Stimulated activated CD8-positive, alpha-beta memory T cell treated with anti-CD3 and anti-CD28 coated beads, Interleukin-7, amount 100 ng/mL, for 4 hours (primary cell): Measurements from ENCODE around the gene CBARP.
"Not testable (repeated sequence)": the region's sequence is repeated elsewhere in the genome, so short reads cannot be mapped to it uniquely, and the experiment has no call there.

Experiments used
- DNase-seq, 2 donors: peaks; one replicate each; pipeline ENCODE4 v3.0.0-alpha.2; 2020; ENCODE audit warnings: low read depth in 2 of 2

Gene CBARP

DNA sequence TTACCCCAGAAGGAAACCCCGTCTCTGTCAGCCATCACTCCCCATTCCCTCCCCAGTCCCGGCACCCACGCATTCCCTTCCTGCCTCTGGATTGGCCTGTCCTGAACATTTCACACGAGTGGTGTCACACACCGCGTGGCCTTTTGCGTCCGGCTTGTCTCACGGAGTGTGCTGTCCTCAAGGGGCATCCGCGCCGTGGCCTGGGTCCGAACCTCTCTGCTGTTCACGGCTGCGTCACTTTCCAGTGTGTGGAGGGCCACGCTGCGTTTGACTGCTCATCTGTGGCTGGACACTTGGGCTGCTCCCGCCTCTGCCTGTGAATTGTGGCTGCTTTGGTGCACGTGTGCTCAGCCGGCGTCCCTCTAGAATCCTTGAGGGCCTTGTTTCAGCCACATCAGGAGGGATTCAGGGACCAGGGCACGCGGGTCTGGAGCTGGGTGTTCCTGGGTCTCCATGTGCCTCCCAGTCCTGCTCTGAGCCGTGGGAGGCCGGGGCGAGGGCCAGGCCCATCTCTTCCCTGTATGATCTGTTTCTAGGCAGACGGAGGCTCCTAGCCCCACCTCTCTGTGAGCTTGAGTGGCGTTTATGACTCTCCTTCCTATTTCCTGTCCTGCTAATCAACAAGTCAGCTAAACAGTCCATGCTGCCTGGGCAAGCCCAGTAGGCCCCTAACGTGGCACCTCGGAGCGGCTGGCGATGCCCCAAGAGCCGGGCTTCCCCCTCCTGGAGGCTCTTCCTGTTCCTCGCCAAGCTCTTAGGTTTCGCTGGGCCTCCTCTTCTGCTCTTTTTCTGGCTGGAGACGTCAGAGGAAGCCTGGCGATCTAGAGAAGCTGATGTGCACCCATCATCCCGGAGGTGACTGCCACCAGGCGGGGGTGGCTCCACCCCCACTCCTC is 24.2 kb downstream of the CBARP start:
- no peak for DNase-seq

DNA sequence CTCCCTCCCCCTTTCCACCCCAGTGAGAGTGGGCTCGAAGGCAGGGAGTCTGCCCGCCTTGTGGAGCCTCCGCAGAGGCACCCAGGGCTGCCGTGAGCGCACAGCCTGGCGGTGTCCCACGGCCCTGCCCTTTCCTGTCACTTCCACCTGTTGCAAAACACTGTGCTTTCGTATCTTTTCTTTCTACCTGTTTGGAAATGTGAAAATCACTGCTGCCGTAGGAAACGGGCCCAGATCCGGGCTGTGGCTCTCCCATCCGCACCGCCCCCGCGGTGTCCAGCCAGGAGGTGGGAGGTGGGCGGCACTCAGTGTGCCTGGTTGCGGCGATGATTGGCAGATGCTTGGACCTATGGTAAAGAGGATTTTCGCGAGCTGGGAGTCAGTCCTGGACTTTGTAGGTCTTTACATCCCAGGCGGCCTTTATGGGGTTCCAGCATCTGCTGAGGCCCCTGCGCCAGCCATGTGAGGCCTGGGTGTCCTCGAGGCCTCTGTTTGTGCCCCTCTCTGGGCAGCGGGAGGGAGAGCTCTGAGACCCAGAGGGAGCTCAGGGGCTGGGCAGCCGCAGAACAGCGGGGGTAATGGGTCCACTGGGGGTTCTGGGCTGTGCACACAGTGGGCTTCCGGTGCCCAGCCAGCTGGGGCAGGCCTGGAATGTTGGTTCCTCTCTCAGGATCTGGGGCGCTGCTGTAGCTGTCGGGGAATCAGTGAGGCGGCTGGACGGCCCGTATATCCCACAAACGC is 26.1 kb downstream of the CBARP start:
- no peak for DNase-seq

DNA sequence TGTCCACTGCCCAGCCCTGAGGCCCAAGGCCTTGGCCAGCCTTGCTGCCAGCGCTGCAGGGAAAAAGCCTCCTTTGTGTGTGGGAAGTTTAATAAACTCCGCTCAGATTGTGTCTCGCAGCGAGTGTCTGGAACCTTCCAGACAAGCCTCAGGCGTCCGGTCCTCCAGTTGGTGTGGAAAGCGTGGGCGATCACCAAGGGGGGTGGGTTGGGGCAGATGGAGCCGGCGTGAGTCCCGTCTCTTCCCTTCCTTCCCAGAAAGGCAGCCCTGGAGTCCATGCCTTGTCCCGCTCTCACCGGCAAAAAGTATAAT is 27.6 kb downstream of the CBARP start:
- no peak for DNase-seq

DNA sequence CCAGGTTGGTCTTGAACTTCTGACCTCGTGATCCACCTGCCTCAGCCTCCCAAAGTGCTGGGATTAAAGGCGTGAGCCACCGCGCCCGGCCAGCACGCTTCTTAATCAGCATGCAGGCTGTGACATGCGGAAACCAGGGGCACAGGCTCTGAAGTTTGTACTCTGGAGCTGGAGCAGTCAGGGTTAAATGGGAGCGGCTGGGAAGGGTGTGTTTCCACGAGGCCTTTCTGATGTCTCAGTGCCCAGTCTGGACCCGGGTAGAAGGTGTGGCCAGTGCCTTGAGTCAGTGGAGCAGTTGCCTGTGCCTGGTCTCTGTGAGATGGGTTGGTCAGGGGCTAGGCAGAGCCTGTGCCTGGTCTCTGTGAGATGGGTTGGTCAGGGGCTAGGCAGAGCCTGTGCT is 29.0 kb downstream of the CBARP start:
- not testable (repeated sequence) for DNase-seq

DNA sequence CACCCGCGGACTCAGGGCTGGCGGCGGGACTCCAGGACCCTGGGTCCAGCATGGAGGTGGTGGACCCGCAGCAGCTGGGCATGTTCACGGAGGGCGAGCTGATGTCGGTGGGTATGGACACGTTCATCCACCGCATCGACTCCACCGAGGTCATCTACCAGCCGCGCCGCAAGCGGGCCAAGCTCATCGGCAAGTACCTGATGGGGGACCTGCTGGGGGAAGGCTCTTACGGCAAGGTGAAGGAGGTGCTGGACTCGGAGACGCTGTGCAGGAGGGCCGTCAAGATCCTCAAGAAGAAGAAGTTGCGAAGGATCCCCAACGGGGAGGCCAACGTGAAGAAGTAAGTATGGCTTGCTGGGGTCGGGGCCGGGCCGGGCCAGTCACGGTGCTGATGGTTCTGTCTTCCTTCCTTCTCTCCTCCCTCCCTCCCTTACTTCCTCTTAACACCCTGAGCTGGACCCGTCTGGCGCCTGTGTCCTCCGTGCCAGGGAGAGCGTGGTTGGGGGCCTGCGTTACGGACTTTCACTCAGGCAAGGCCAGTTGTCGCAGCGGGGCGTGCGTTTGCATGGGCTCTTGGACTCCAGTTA is 30.8 kb downstream of the CBARP start:
- DNase-seq = no peak

DNA sequence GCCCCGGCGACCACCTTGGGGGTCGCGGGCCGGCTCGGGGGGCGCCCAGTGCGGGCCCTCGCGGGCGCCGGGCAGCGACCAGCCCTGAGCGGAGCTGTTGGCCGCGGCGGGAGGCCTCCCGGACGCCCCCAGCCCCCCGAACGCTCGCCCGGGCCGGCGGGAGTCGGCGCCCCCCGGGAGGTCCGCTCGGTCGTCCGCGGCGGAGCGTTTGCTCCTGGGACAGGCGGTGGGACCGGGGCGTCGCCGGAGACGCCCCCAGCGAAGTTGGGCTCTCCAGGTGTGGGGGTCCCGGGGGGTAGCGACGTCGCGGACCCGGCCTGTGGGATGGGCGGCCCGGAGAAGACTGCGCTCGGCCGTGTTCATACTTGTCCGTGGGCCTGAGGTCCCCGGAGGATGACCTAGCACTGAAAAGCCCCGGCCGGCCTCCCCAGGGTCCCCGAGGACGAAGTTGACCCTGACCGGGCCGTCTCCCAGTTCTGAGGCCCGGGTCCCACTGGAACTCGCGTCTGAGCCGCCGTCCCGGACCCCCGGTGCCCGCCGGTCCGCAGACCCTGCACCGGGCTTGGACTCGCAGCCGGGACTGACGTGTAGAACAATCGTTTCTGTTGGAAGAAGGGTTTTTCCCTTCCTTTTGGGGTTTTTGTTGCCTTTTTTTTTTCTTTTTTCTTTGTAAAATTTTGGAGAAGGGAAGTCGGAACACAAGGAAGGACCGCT is 31.5 kb downstream of the CBARP start:
- no peak for DNase-seq

DNA sequence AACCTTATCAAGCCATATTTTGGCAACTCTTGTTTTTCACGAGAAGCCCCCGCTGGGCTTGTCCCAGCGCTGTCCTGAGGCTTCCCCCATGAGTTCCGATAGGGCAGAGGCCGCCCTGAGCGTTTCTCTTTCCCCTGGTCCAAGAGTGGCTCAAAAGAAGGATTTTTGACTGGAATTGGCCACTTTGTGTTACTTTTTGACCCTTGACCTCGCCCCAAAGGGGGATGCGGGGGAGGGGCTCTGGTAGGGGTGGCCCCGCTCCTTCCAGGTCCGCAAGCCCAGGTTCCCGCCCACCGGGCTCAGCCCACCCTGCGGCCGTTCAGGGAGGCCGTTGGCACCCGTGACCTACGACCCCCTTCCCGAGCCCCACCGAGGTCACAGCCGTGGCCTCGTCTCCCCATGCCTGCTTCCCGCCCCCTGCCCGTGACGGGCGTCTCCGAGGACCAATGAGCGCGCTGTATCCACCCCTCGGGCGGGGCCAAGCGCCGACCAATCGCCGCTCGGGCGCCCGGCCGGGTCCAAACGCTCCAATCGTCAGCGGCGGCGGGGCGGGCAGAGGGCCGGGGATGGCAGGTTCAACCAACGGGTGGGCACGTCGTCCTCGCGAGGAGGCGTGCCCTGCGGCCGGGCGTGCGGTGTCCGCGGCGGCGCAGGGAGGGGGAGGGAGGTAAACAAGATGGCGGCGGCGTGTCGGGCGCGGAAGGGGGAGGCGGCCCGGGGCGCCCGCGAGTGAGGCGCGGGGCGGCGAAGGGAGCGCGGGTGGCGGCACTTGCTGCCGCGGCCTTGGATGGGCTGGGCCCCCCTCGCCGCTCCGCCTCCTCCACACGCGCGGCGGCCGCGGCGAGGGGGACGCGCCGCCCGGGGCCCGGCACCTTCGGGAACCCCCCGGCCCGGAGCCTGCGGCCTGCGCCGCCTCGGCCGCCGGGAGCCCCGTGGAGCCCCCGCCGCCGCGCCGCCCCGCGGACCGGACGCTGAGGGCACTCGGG is 32.4 kb downstream of the CBARP start, which contains the start of gene STK11:
Gene STK11 (plus strand): TSS at position 665 of the 986 bp plus-strand sequence. CDS start 1,136 bp downstream, outside the sequence.
- DNase-seq = peak; percentile 97 to 100

DNA sequence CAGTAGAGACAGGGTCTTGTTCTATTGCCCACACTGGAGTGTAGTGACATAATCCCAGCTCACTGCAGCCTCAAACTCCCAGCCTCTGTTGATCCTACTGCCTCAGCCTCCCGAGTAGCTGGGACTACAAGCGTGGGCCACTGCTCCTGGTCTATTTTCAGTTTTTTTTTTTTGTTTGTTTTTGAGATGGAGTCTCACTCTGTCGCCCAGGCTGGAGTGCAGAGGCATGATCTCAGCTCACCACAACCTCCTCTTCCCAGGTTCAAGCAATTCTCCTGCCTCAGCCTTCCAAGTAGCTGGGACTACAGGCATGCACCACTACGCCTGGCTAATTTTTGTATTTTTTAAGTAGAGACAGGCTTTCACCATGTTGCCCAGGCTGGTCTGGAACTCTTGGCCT is 37.2 kb downstream of the CBARP start:
- not testable (repeated sequence) for DNase-seq

DNA sequence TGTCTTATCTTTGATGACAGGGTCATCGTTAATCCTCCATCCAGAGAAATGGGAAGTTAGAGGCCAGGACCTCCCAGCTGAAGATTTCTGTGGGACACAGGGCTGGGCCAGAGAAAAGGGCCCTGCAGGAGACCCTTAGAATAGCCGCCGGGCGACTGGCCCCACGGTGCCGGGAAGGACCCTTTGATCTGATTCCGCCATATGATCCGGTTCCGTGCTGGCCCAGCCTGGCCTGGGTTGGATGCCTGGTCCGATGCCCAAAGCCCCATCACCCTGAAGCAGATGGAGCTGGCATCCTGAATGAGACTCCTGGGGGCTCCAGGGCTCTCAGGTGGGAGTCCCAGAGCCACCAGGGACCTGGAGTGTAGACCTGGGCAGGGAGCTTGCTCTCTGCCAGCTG is 38.3 kb downstream of the CBARP start:
- DNase-seq = no peak

DNA sequence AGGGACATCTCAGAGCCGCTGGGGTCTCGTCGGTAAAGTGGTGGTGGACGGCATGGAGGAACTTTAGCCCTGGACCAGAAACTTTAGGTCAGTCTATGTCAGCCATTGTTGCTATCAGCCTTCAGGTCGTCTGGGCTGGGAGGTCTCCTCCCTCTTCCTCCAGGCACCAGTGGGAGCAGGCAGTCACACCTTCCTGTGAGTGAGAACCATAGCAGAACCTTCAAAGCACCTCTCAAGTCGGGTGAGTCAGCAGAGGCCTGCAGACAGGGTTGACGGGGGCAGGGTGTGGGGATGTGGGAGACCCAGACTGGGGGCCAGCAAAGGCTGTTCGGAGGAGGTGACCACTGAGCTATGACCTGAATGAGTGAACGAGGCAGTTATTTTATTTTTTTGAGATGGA is 48.4 kb downstream of the CBARP start:
- peak; percentile 43 to 45 for DNase-seq

DNA sequence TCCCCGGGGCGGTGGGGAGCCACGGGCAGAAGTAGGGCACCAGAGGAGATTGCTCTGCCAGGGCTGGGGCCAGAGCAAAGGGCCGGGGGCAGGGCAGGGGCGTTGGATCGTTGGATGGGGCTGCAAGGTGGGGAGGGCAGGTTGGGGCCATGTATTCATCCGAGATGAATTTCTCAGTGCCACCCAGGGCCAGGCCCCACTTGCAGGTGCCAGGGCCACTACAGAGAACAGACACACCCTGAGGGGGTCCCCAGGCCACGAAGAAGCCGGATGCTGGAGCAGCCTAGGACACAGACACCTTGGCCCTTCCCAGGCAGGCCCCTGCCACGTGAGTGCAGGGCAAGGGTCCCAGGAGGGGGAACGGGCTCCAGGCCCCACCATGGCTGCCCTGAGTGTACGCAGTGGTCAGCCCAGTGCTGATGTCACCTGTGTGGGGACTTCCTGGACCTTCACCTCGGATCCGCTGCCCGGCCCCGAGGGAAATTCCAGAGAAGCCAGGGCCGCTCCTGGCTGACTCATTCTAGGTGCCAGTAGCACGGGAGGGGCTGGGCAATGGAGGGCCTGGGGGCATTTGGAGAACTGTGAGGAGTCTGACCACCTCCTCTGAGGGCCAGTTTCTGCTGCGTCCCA is 54.1 kb downstream of the CBARP start:
- no peak for DNase-seq

DNA sequence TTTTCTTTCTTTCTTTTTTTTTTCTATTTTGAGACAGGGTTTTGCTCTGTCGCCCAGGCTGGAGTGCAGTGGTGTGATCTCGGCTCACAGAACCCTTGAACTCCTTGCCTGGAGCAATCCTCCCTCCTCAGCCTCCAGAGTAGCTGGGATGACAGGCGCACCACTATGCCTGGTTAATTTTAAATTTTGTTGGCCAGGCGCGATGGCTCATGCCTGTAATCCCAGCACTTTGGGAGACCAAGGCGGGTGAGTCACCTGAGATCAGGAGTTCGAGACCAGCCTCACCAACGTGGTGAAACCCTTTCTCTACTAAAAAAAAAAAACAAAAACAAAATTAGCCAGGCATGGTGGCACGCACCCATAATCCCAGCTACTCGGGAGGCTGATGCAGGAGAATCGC is 55.1 kb downstream of the CBARP start:
- no peak for DNase-seq

DNA sequence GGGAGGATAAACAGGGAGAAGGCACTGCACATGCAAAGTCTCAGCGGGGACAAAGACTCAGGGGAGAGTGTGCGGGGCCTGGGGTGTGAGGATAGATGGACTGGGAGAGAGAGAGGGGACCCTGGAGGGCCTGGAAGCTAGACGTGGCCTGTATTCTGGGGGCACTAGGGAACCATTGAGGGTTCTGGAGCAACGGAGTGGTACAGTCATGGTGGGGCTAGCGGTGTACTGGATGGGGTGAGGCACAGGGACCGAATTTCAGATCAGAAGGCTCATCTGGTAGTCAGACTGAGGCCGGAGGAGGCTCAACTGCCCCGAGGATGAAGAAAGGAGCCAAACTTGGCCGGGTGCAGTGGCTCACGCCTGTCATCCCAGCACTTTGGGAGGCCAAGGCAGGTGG is 55.7 kb downstream of the CBARP start:
- DNase-seq = no peak

DNA sequence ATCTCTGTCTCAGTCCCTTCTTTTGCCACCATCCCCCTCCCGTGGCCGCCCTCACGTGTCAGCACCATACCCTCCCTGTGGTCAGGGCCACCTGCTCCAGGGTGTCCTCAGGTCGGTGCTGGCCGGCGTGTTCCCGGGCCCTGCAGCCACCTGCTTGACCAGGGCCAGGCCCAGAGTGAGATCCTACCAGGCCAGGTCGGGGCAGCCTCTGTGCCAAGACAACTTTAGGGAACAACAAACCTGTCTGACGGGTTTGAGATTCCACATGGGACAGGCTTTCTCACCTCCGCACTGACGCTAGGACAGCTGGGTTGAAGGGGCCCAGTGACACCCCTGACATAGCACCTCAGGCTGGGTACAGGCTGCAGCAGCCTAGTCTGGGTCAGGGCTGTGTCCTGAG is 56.2 kb downstream of the CBARP start:
- no peak for DNase-seq
